ENCODE measurements around the gene TTLL10.

GRCh38 chr1:1171161-1171545 lies 2.5 kb upstream of the TTLL10 start:
- TF ChIP-seq POLR2A (IDR thresholded peaks at IDR 0.05; ENCODE audit: low read depth, low read length) (no peak), POLR2AphosphoS5 (IDR thresholded peaks at IDR 0.05; ENCODE audit: low read depth, low read length) (no peak), TAF1 (IDR thresholded peaks at IDR 0.05; ENCODE audit: borderline replicate concordance, low read depth, low read length) (no peak)
